T-helper 1 cell (primary cell): ENCODE results near the gene FCER1A.
"Not testable (repeated sequence)": the region's sequence is repeated elsewhere in the genome, so short reads cannot be mapped to it uniquely, and the experiment has no call there.

Experiments used
- DNase-seq, 5 donors: peaks; one replicate each; pipeline ENCODE4 v3.0.0-alpha.2; 2012 to 2020
- total RNA-seq, 4 donors: gene quantifications; one replicate each; lab custom pipeline; 2026; lab: John Stamatoyannopoulos, UW

Gene FCER1A
- total RNA-seq, result 0 to 0.30 (median 0.06) reads per million in 4 donors

- DNase-seq, result no peak
Measured at GRCh38 chr1:159302095-159302494, at the start of gene FCER1A. TSS of gene FCER1A (plus strand) at chr1:159302336. CDS start at chr1:159302365, 29 bp downstream.

DNA sequence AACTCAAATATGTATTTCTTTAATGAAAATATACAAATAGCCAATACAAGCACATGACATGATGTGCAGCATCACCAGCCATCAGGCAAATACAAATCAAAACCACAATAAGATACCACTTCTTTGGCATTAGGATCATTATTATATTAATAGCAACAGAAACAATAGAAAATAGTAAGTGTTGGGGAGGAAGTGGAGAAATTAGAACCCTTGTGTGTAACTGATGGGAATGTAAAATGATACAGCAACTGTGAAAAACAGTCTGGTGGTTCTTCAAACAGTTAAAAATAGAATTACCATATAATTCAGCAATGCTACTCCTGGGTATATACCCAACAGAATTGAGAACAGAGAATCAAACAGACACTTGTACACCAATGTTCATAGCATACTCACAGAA lies 40.8 kb upstream of the FCER1A start:
- no peak for DNase-seq

- no peak for DNase-seq
Measured at GRCh38 chr1:159261721-159262494, 40.2 kb upstream of the FCER1A start.

DNA sequence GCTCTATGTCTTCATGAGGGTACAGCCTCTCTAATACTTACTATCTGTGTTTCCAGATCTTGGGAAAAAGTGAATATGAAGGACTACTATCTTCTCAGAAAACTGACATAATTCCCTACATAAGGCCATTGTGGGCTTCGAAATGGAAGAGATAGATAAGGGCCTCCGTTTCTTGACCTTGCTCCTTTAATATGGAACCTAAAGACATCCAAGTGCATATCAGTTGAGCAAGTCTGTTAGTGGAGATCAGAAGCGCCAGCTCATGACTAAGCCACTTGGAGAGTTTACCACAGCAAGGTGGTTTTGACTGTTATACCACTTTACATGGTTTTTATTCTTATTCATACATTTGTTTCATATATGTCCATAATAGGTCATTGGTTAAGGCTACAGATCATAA lies 35.3 kb upstream of the FCER1A start:
- no peak for DNase-seq

DNA sequence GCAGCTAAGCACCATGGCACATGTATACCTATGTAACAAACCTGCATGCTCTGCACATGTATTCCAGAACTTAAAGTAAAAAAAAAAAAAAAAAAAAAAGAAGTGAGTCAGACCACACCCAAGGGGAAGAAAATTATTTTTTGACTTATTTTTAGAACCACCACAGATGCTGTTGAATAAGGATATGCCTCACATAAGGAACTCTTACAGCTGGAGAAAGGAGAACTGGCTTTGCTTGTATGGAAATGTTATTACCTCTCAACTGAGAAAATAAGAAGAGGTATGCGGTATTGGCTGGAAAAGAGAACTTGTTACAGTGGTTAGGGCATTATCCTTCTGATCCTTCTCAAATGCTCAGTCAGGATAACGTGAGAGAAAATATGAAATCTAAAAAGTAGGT lies 27.5 kb upstream of the FCER1A start:
- DNase-seq, result no peak

GRCh38 chr1:159275891-159276290 lies 26.2 kb upstream of the FCER1A start:
- DNase-seq, result no peak

GRCh38 chr1:159279773-159280172 lies 22.4 kb upstream of the FCER1A start:
- DNase-seq, result no peak

- DNase-seq, result no peak
Measured at GRCh38 chr1:159282118-159282517, 20.0 kb upstream of the FCER1A start.

DNA sequence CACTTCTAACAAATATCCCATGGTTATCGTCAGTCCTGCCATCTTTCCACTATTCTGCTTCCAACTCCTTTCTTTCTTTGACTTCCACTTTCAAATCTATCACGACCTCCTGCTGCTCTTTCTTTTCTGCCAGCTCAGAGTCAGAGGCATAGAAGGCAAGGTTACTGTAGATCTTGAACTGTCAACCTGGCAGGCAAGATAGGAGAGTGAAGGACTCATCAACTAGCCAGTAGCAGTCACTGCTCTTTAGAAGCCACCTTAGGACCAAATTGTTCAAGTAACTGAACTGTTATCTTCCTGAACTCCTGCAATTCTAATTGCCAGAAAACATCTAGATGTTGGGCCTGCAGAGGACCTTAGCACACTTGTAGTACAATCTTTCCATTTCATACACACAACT lies 13.1 kb upstream of the FCER1A start:
- no peak for DNase-seq

- no peak for DNase-seq
Measured at GRCh38 chr1:159291424-159291823, 10.7 kb upstream of the FCER1A start.

DNA sequence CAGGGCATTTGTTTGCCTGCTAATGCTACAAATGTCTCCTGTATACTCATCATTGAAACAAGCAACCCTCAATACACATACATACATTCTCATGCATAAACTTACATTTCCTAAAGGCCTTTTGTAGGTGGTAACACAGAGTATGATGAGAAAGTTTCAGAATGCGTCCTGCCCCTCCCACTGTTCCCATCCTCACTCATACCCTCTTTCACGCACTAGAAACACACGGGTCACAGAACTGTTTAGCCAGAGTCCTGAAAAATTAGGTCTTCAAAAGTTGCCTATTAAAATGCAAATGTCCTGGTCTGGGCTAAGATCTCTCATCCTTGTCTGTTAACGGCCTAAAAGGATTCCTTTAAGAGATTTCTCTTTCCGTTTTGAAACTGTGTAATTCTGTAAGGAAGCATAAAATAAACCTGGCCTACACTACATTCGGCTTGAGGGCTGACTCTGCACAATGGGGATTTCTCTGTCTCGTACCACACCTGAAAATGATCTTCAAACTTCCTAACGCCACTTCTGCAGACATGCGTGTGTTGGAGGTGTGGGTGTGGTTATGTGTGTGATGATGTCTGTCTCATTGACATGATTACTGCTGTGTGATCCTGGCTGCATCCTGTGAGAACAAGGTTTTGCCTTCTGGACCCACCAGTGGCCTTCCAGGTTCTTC lies 5.3 kb upstream of the FCER1A start:
- DNase-seq, result no peak

DNA sequence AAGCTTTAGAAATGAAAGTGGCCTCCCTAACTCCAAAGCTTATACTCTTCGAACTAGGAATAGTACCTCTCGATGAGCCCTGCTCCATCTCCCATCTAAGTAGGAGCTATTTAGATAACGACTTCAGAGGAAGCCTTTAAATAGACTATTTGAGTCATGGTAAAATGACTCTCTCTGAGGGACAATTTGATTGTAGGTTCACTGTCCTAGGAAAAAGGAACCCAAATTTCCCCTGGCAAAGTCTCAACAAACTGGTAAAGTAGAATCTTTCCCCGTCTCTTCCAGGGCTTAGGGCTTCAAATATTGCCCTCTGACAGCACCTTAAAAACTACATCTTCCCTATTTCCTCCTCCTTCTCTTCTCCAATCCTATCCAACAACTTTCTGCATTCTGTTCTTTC lies 2.0 kb upstream of the FCER1A start:
- DNase-seq, result no peak

DNA sequence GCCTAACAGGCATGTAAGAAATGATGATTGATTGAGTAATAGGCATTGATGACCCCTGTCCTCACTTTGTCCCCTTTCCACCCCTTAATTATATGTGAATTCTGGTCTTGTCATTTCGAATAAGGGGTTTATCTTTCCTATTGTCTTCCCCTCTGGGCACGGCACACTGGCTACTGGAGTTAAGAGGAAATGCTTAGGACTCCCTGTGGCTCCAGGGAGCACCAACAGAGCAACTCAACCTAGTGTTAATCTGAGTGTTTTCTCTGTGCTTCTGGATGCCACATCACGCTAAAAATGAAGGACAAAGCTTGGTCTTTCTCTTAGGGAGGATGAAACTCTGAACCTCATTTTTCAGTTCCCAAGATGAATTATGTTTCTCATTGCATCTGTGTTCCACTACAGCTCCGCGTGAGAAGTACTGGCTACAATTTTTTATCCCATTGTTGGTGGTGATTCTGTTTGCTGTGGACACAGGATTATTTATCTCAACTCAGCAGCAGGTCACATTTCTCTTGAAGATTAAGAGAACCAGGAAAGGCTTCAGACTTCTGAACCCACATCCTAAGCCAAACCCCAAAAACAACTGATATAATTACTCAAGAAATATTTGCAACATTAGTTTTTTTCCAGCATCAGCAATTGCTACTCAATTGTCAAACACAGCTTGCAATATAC lies 5.3 kb downstream of the FCER1A start:
- no peak for DNase-seq

GRCh38 chr1:159311679-159312078 lies 9.5 kb downstream of the FCER1A start:
- DNase-seq, result no peak

- no peak for DNase-seq
Measured at GRCh38 chr1:159315381-159315780, 13.2 kb downstream of the FCER1A start.

- DNase-seq, result no peak
Measured at GRCh38 chr1:159318784-159319551, 16.8 kb downstream of the FCER1A start.

GRCh38 chr1:159334797-159335196 lies 32.7 kb downstream of the FCER1A start:
- no peak for DNase-seq

- no peak for DNase-seq
Measured at GRCh38 chr1:159338018-159338417, 35.9 kb downstream of the FCER1A start.

- DNase-seq, result no peak
Measured at GRCh38 chr1:159339536-159339935, 37.4 kb downstream of the FCER1A start.

DNA sequence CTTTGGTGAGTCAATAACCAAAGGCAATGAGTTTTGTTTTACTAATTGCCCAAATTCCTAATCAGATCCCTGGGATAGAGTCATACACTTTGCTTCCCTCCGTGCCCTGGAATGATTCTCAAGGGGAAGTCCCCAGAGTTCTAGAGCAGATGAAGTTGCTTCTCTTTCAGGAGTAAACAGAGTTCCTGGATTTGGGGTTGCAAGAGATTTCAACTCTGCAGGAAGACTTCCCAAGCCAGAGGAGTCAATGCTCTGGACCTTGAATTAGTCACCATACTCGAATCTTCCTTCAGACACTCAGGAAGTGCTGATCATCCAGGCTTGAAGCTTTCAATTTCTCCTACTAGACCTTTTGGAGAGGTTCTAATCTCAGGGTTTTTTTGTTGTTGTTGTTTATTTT lies 39.6 kb downstream of the FCER1A start:
- DNase-seq, result no peak

DNA sequence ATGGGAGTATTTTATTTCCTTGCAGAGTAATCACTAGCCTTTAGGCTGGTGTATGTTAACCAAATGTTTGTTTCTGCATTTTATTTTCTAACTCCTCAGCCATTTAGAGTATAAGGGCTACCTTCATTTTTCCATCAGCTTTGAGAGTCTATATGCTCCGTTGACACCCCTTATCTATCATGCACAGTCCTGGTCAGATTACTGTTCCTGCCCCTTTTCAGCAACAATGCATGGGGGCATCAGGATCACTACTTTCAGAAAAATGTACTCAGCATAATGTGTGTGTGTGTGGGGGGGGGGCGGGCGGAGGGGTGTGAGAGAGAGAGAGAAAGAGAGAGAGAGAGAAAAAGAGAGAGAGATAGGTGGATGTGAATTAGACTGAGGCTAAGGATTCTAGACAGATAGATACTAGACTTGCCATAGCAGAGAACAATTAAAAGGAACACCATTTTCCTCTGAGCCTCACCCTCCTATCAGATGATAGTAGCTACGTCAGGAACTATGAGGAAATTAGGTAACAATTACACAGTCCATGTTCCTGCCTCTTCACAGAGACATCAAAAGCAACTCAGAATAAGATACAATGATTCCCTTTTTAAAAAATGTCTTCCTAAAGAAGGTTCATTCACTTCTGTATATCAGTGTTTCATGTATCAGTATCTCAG lies 40.8 kb downstream of the FCER1A start:
- DNase-seq, result no peak

GRCh38 chr1:159349374-159349773 lies 47.2 kb downstream of the FCER1A start:
- not testable (repeated sequence) for DNase-seq
